Endothelial cell of umbilical vein (primary cell): Measurements from ENCODE around the gene VWA8. TPM values are rescaled to one million over a fixed set of nuclear protein-coding genes. Genes with fewer than 3 reads are reported as not detected.

Experiments
- BruUV-seq: library from RNA; stranded (reverse); fragments of 400-500 nt; replicated peaks from 2 replicates; lab custom pipeline; 2021; lab: Mats Ljungman, UMichigan
- CTCF ChIA-PET: fragments of 300-600, 350-600 bp; sonication (Branson Sonifier 250); formaldehyde crosslinking; loops from one replicate; lab custom pipeline; 2021; ENCODE audit warnings: antibody characterized with exemption, inconsistent platforms; lab: Charles Lee
- POLR2A ChIA-PET: fragments of 300-600, 350-600 bp; sonication (Branson Sonifier 250); formaldehyde crosslinking; loops from one replicate; lab custom pipeline; 2021; ENCODE audit warnings: antibody characterized with exemption, inconsistent platforms; lab: Charles Lee
- DNase-seq: peaks from one replicate; pipeline ENCODE4 v3.0.0-alpha.2; 2011; ENCODE audit warnings: low read depth, low spot score
- FAIRE-seq: peaks from 2 replicates; lab custom pipeline; 2011; peaks lifted over from hg19 to GRCh38; lab: Jason Lieb, UNC
- H2AFZ ChIP-seq: 2 replicates; pipeline ENCODE4 v1.6.0; 2012; ENCODE audit warnings: low read depth, low read length, control low read depth, inconsistent platforms
- H3K27ac ChIP-seq: 2 replicates; pipeline ENCODE4 v1.5.1; 2011; ENCODE audit warnings: low read depth, mild to moderate bottlenecking, control low read depth, low read length, moderate library complexity; ENCODE audit not compliant: insufficient read depth
- H3K27me3 ChIP-seq, 2 experiments: 2 replicates each; pipeline versions ENCODE4 v1.6.0 to v1.6.1; 2011; ENCODE audit warnings: low read length in 2 of 2, mixed read lengths in 1 of 2; ENCODE audit not compliant: control insufficient read depth in 2 of 2, insufficient read depth in 2 of 2
- H3K36me3 ChIP-seq, 2 experiments: 2 replicates in 1 of 2; 3 replicates in 1 of 2; pipeline ENCODE4 v1.5.1; 2011; ENCODE audit warnings: low read length in 2 of 2, mild to moderate bottlenecking in 1 of 2, moderate library complexity in 1 of 2; ENCODE audit not compliant: control insufficient read depth in 2 of 2, insufficient read depth in 2 of 2; ENCODE audit errors: extremely low read depth in 1 of 2
- H3K4me1 ChIP-seq: 3 replicates; pipeline ENCODE4 v1.5.1; 2011; ENCODE audit warnings: mild to moderate bottlenecking, low read length; ENCODE audit not compliant: control insufficient read depth, insufficient read depth; ENCODE audit errors: extremely low read depth
- H3K4me2 ChIP-seq: 2 replicates; pipeline ENCODE4 v1.6.1; 2011; ENCODE audit warnings: low read length, control low read depth, mixed read lengths; ENCODE audit not compliant: insufficient read depth
- H3K4me3 ChIP-seq, 3 experiments: fragments of 200-600 bp in 1 of 3; sonication (generic), shearing (Covaris generic) in 1 of 3; replicated peaks in 1 of 3; 2 replicates each; pipeline ENCODE4 v1.5.1; 2011 to 2016; ENCODE audit warnings: control low read depth in 3 of 3, low read length in 3 of 3, mild to moderate bottlenecking in 2 of 3, inconsistent platforms in 1 of 3, low read depth in 1 of 3, moderate library complexity in 1 of 3; ENCODE audit not compliant: insufficient read depth in 1 of 3
- H3K79me2 ChIP-seq: 2 replicates; pipeline ENCODE4 v1.6.0; 2012; ENCODE audit warnings: low read length, inconsistent platforms; ENCODE audit not compliant: control insufficient read depth, insufficient read depth
- H3K9ac ChIP-seq: replicated peaks from 2 replicates; pipeline ENCODE3; 2011; ENCODE audit warnings: low read length, control low read depth; ENCODE audit not compliant: insufficient read depth; ENCODE audit errors: extremely low read depth
- H3K9me1 ChIP-seq: replicated peaks from 3 replicates; pipeline ENCODE4 v1.6.0; 2011; ENCODE audit warnings: mild to moderate bottlenecking, low read length; ENCODE audit not compliant: control insufficient read depth, insufficient read depth; ENCODE audit errors: extremely low read depth
- H3K9me3 ChIP-seq: replicated peaks from 2 replicates; pipeline ENCODE4 v1.5.1; 2012; ENCODE audit warnings: low read length, inconsistent platforms; ENCODE audit not compliant: control insufficient read depth, insufficient read depth
- H4K20me1 ChIP-seq: replicated peaks from 2 replicates; pipeline ENCODE3; 2011; ENCODE audit warnings: mild to moderate bottlenecking, low read length; ENCODE audit not compliant: control insufficient read depth, insufficient read depth; ENCODE audit errors: extremely low read depth
- CTCF ChIP-seq, 2 donors: IDR thresholded peaks; 1 replicate in 1 of 2; 2 replicates in 1 of 2; pipeline ENCODE4 v1.5.1; 2011; ENCODE audit warnings: low read length in 2 of 2, mild to moderate bottlenecking in 2 of 2, moderate library complexity in 2 of 2, control low read depth in 1 of 2, inconsistent platforms in 1 of 2, low read depth in 1 of 2; ENCODE audit not compliant: insufficient read depth in 1 of 2; ENCODE audit errors: extremely low read depth in 1 of 2
- EZH2 ChIP-seq: IDR thresholded peaks from 2 replicates; pipeline ENCODE4 v1.6.1; 2012; ENCODE audit warnings: borderline replicate concordance, low read depth, mild to moderate bottlenecking, moderate library complexity, low read length, inconsistent platforms; ENCODE audit not compliant: severe bottlenecking
- FOS ChIP-seq: IDR thresholded peaks from 2 replicates; pipeline ENCODE4 v1.6.1; 2011; ENCODE audit warnings: mild to moderate bottlenecking, low read length, moderate library complexity, borderline replicate concordance; ENCODE audit not compliant: insufficient read depth
- GATA2 ChIP-seq: IDR thresholded peaks from 2 replicates; pipeline ENCODE4 v1.7.0; 2011; ENCODE audit warnings: low read depth, mild to moderate bottlenecking, moderate library complexity, mixed read lengths, low read length; ENCODE audit not compliant: insufficient read length, insufficient read depth
- JUN ChIP-seq: IDR thresholded peaks from 2 replicates; pipeline ENCODE4 v1.6.1; 2011; ENCODE audit warnings: borderline replicate concordance, low read depth; ENCODE audit not compliant: insufficient read length, insufficient read depth
- MAX ChIP-seq: IDR thresholded peaks from 2 replicates; pipeline ENCODE4 v1.6.1; 2011; ENCODE audit not compliant: insufficient read depth, insufficient read length
- MYC ChIP-seq: IDR thresholded peaks from one replicate; pipeline ENCODE4 v1.6.1; 2011; ENCODE audit warnings: mild to moderate bottlenecking, low read depth, low read length
- POLR2A ChIP-seq: IDR thresholded peaks from 2 replicates; pipeline ENCODE4 v1.6.1; 2012; ENCODE audit warnings: low read depth, mild to moderate bottlenecking, control low read depth, low read length
- POLR2AphosphoS5 ChIP-seq: IDR thresholded peaks from 2 replicates; pipeline ENCODE4 v1.6.1; 2012; ENCODE audit warnings: low read depth, mild to moderate bottlenecking, control low read depth, low read length, moderate library complexity; ENCODE audit not compliant: insufficient read depth
- dilution Hi-C: fragments of 300-500 bp; cut with MboI; formaldehyde crosslinking; loops from one replicate; pipeline ENCODE4 v1.15.0; 2019; ENCODE audit warnings: low sequenced_read_pairs; ENCODE audit not compliant: extremely low pct_ligation_motif_present
- intact Hi-C: fragments of 100-400 bp; cut with micrococcal nuclease; formaldehyde crosslinking; loops from one replicate; pipeline ENCODE4 v1.10.0; 2022
- polyA plus RNA-seq, 4 experiments: library from polyadenylated mRNA; depleted of rRNA in 3 of 4; stranded (reverse) in 3 of 4; unstranded in 1 of 4; fragments of >200 nt; gene quantifications; 2 replicates each; pipeline versions ENCODE4 v1.2.1 to v1.2.3, GENCODE V29; 2011 to 2012; ENCODE audit warnings: missing spikeins in 1 of 4
- total RNA-seq: library from RNA; stranded (reverse); gene quantifications from 2 replicates; pipeline ENCODE4 v1.2.3, GENCODE V29; 2021

The VWA8 gene
- total and polyA plus RNA-seq, 2 donors (not counting 3 experiments of a cell fraction or from before 2014, with no cell fraction given): 2.9 to 11.3 TPM

- CTCF ChIA-PET: no interaction called here
- H3K9ac ChIP-seq: no peak overlapping the region
- H3K4me1 ChIP-seq: no peaks in the 10 kb centered on the region
- no TSS peak for BruUV-seq
- no peaks in the 10 kb centered on the region for H4K20me1 ChIP-seq
- dilution Hi-C loops: no loop called here
- H3K4me2 ChIP-seq: no peak overlapping the region
- H3K9me3 ChIP-seq: no peaks in the 10 kb centered on the region
- FAIRE-seq (no peak), DNase-seq (no peak)
- no peak overlapping the region for H3K27ac ChIP-seq
- H3K36me3 ChIP-seq: no peaks in the 10 kb centered on the region
- no peak overlapping the region for H3K4me3 ChIP-seq
- H3K27me3 ChIP-seq: no peaks in the 10 kb centered on the region
- POLR2A ChIA-PET: no interaction called here
- H2AFZ ChIP-seq: no peak overlapping the region
- intact Hi-C loops: no loop called here
- no peaks in the 10 kb centered on the region for H3K9me1 ChIP-seq
- no peaks in the 10 kb centered on the region for H3K79me2 ChIP-seq
- no peak for TF ChIP-seq CTCF (IDR thresholded peaks at IDR 0.05; ENCODE audit: extremely low read depth in 1 of 2, insufficient read depth in 1 of 2, low read depth in 1 of 2, low read length in 2 of 2)
- TF ChIP-seq MYC: no peak
- TF ChIP-seq POLR2A: no peak
- TF ChIP-seq JUN: no peak
- TF ChIP-seq POLR2AphosphoS5: no peak
- TF ChIP-seq FOS: no peak
- TF ChIP-seq MAX: no peak
- no peak for TF ChIP-seq GATA2
- no peak for TF ChIP-seq EZH2
These were observed 278.1 kb downstream of the VWA8 start for GRCh38 chr13:41682766-41683165.
